M059J (cell line): ENCODE results near the gene MARK3. TPM values are rescaled to one million over a fixed set of nuclear protein-coding genes. Genes with fewer than 3 reads are reported as not detected.
"Not testable (repeated sequence)": the region's sequence is repeated elsewhere in the genome, so short reads cannot be mapped to it uniquely, and the experiment has no call there.

Experiments
- DNase-seq: peaks from one replicate; pipeline ENCODE4 v3.0.0-alpha.2; 2012; ENCODE audit warnings: low read depth
- total RNA-seq: library from RNA; depleted of rRNA; stranded (reverse); fragments of >200 nt; shearing (Covaris generic); gene quantifications from 2 replicates; pipeline ENCODE4 v1.2.3, GENCODE V29; 2014

The MARK3 gene
- total RNA-seq, 1 experiment from 2014 or later, result 40.0 TPM

DNA sequence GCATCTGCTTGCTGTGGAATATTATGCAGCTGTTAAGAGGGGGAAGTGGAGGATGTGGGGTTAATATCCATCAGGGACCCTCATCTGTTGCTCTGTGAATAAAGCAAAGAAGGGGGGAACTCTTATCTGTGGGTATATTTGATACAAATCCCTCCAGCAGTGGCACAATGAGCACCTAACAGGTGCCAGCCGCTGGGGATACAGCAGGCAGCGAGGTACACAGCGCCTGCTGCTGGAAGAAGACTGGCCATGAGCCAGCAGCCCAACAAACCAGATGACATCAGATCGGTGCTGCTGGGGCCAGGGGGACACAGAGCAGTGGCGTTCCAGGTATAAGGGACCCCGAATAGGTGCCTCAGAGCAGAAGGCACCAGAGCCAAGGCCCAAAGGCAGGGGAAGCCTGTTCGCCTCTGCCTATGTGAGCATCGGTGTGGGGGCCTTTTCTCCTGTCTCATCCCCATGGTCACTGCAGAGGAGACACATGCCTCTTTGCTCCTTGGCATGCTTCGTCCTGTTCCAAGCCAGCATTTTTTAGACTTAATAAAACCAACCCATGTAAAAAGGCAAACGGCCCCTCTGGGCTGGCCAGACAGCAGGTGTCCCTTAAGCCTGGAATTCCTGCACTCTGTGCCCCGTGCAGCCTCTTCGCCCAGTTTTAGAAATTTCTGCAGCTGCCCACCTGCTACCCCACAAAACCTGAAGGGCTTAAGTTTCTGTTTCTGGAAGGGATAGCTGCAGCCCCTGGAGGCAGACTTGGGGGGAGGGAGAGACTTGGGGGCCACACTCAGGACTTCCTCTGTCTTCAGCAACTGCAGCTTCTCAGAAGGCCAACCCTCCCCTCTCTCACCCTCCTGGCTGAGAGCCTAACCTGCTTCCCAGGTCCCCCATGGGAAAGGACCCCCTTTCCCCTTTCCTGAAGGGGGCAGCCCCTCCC is 139.1 kb downstream of the MARK3 start:
- DNase-seq, result no peak

GRCh38 chr14:103525430-103526246 is 140.4 kb downstream of the MARK3 start:
- DNase-seq, result not testable (repeated sequence)

DNA sequence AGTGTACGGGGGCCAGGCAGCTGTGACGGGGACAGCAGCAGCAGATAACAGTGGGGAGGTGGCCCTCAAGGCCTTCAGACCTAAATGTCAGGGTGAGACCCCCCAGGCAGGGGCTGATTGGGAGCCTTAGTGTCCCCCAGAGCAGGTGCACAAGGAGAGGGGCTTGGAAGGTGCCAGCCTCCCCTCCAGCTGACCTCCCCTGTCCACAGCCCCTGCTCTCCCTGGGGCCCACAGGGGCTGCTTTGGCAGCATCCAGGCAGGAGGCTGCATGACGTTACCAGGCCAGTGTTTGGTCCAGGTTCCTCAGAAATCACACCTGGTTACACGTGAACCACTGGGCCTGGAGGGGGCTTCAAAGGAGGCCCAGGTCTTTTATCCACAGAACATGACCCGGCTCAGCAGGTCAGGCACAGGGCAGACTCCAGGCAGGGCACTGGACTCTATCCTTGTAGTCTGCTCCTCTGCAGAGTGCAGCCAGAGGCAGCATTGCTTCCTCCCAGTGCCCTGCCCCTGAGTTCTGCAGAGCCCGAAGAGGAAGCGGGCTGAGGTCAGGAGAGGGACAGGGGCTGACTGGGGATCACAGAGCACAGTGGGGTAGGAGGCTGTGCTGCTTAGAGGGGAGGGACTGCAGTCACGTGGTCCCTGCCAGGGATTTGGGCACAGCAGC is 141.2 kb downstream of the MARK3 start:
- no peak for DNase-seq

DNA sequence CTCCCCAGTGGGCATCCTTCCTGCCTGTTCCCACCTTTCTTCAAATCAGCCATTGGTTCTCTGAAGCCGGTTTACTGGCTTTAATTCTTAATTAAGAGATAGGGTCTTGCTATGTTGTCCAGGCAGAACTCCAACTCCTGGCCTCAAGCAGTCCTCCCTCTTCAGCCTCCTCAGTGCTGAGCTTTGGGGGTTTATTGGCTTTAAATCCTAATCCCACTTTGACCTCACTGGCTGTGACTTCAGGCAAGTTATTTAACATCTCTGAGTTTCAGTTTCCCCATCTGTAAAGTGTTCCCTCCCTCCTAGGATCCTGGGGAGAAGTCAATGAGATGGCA is 141.7 kb downstream of the MARK3 start:
- DNase-seq, result no peak

DNA sequence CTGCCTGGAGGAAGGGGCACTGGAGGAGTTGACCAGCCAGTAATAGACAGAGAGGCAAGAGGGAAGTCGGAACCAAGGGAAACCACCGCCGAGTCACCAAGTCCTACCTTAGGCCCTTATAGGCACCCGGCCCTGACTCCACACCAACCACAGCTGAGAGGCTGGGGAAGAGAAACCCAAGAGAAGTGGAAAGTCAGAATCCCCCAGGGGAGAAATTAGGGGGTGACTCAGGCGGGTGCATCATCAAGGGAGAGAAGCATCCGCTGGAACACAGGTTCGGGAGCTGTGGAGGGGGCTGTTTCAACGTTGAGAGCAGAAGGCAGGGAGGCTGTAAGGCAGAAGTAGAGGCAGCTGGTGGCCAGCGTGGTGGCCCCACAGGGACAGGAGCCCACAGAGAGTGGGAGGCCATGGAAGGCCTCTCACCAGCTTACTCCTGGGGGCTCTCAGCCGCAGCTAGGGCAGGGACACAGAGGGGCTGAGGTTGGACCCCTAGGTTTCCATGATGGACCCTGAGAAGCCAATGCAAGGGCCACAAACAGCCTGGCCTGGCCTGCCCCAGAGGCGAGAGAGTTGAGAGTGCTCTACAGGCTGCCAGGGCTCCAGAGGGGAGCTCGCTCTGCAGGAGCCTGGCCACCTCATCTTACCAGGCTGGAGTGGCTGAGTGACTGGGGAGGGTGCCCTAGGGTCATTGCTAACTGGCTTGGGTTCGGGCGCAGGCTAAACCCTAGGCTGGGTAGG is 142.4 kb downstream of the MARK3 start:
- peak; percentile 80 for DNase-seq

- DNase-seq, result peak; percentile 31
Observed at GRCh38 chr14:103528146-103528586, 143.0 kb downstream of the MARK3 start.

- peak; percentile 84 for DNase-seq
Observed at GRCh38 chr14:103528587-103529382, 143.6 kb downstream of the MARK3 start, which contains the start of gene TRMT61A. TSS of gene TRMT61A (plus strand) at chr14:103529196. CDS start at chr14:103529979, 783 bp downstream.

DNA sequence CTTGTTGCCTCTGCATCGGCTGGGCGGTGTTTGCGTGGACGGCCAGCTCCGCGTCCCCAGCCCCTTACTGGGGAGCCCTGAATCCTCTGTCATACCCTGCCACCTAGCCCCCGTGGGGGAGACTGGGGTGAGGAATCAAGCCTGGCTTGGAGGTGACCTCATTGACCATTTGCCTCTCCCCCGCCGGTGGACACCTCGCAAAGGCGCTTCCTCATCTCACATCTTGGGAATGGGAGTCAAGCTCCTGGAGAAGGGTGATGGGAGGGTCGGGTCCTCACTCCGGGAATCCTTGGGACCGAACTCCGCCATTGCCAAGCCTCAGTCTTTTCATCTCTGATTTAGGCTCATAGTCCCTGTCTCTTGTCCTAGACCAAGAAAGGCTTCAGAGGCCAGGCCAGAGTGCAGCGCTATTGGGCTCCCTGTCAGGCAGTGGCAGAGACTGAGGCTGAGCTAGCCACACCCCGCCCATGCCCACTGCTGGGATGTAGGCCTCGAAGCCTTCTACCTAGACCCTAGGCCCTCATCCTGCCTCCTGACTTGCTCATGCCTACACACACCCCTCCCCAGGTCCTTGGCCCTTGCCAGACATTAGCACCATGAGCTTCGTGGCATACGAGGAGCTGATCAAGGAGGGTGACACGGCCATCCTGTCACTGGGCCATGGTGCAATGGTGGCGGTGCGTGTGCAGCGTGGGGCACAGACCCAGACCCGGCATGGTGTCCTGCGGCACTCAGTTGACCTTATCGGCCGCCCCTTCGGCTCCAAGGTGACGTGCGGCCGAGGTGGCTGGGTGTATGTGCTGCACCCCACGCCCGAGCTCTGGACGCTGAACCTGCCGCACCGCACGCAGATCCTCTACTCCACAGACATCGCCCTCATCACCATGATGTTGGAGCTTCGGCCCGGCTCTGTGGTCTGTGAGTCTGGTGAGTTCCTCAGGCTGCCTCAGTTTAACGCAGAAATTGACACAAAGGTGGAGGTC is 144.5 kb downstream of the MARK3 start:
- no peak for DNase-seq

- DNase-seq, result no peak
Observed at GRCh38 chr14:103530390-103530789, 145.2 kb downstream of the MARK3 start.

- DNase-seq, result no peak
Observed at GRCh38 chr14:103530831-103531230, 145.6 kb downstream of the MARK3 start.

DNA sequence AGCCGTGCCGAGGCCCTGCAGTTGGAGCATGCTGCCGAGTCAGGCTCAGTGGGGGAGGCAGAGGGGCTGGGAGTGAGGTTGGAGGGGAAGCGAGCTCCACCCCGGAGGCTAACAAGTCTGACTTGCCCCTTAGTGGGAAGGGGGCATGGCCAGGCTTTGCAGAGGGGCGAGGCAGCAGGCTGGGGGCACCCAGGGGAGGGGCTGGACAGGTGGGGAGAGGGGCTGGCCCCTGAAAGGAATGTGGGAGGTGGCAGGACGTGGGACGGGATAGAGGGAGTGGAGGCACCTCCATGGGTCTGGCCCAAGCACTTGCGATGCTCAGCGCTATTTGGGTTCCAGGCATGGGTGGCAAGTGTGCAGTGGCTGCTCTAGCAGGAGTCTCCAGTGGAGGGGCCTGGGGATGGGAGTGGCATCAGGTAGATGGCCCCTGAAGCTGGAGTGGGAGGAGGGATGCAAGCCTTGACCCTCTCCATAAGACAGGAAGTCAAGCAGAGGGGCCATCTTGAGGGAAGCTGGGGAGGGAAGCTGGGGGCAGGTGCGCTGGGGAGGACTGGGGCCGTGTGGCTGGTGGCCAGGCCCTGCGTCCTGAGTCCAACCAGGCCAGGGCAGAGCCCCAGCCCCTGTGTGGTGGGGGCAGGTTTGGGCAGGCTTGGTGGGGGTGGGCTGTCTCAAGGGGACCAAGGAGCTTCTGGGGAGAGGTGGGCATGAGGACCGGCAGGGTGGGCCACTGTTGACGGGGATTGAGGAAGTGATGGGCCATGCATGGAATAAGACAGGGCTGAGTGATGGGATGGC is 146.4 kb downstream of the MARK3 start:
- no peak for DNase-seq

DNA sequence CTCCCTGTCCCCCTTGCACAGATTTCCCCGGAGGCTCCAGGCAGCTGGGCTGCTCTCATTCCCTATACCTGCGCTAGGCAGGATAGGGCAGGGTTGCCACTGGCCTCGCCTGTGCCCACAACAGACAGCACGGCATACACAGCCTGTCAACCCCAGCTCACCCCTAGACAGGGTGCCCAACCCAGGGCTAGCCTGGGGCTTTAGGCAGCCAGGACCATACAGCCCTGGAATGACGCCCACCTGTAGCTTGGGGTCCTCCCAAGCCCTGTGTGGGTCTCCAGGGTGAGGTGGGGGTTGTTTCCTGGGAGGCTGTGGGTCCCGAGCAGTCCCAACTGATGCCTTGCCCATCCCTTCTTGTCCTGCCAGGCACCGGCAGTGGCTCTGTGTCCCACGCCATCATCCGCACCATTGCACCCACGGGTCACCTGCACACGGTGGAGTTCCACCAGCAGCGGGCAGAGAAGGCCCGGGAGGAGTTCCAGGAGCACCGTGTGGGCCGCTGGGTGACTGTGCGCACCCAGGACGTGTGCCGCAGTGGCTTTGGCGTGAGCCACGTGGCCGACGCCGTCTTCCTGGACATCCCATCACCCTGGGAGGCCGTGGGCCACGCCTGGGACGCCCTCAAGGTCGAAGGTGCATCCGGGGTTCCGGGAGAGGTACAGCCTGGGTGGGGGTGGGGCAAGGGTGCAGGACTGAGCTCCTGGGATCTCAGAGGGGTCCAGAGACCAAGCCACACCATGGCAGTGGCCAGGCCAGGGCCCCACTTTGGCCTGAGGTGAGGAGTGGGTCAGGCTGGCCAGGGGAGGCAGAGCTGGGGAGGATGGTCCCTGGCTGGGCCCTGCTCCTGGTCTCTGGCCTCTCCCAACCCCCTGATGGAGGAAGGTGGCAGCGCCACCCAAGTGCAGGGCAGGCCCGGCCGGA is 147.3 kb downstream of the MARK3 start:
- DNase-seq, result no peak

- DNase-seq, result no peak
Observed at GRCh38 chr14:103533137-103533998, 148.2 kb downstream of the MARK3 start.

DNA sequence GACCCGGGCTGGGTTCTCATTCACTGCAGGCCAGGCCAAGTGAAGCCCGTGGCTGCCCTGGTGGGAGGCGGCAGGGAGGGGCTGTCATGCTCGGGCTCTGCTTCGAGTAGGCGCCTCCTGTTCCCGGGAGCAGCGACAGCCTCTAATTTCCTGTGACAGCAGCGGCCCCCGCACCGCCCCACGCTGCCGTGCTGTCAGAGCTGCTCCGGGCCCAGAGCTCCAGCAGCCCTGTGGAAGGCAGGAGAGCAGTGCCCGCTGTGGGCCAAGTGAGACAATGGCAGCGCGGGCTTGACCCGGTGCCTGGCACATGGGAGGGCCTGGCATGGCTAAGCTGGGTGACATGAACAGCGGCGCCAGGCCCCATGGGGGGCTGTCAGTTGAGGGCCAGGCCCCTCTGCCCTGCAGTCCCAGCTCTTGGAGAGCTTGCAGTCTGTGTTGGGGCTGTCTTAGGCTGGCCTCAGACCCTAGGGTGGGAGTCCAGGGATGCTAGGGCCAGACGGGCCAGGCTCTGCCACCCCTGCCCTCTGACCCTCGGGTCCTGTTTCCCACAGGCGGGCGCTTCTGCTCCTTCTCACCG is 148.9 kb downstream of the MARK3 start:
- no peak for DNase-seq

GRCh38 chr14:103534576-103535061 is 149.4 kb downstream of the MARK3 start:
- no peak for DNase-seq
